Loucy (cell line): Measurements from ENCODE around the gene CYGB.

Source experiments
- EZH2phosphoT487 ChIP-seq: fragments of 200-600 bp; IDR thresholded peaks from 2 replicates; pipeline ENCODE4 v1.6.1; 2018; ENCODE audit warnings: antibody characterized with exemption, mild to moderate bottlenecking, moderate library complexity, borderline replicate concordance
- TF ChIP-seq, protein P1 (sequence below): fragments of 200-600 bp; sonication (generic); conservative IDR thresholded peaks from 2 replicates; pipeline ENCODE4 v1.5.1; 2014; ENCODE audit warnings: mild to moderate bottlenecking, antibody characterized with exemption, low read length

DNA sequence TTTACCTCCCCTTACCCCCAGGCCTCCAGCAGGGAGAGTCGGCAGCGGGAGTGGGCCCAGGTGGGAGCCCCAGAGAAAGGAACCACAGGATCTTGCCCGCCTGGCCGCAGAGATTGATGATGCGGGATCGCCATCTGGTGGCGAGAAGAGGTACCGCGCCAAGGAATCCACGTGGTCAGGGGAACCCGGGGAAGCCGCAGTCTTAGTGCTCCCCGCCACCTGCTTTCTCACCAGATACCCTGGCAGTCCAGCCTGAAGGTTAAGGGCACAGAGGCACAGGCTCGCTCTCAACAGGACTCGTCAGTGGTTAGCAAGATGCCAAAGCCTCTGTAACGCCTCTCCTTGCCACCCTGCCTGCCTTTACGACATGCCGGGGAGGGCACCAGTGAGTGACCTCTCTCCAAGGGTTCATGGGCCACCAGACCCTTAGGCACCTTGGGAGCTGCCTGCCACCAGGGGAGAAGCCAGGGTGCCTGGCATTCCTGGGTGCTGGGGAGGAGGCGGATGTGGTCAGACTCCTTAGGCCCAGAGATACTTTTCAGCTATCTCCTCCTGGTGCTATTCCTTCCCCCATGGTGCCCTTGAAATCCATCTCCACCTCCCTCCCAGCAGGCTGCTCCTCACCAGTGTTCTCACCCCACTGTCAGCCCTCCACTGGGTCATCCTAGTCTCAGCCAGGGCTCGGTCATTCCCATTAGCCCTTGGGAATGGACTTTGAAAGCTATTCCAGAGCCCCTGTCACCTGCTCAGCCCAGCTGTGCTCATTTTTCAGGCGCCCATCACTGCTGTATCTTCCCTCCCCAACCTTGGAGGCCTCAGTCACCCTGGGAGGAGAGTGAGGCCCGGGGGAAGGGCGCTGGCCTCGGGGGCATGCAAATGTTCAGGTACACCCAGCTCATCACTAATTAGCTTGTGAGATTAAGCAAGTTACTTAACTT, 30.8 kb downstream of the CYGB start:
- TF ChIP-seq, protein P1, sequence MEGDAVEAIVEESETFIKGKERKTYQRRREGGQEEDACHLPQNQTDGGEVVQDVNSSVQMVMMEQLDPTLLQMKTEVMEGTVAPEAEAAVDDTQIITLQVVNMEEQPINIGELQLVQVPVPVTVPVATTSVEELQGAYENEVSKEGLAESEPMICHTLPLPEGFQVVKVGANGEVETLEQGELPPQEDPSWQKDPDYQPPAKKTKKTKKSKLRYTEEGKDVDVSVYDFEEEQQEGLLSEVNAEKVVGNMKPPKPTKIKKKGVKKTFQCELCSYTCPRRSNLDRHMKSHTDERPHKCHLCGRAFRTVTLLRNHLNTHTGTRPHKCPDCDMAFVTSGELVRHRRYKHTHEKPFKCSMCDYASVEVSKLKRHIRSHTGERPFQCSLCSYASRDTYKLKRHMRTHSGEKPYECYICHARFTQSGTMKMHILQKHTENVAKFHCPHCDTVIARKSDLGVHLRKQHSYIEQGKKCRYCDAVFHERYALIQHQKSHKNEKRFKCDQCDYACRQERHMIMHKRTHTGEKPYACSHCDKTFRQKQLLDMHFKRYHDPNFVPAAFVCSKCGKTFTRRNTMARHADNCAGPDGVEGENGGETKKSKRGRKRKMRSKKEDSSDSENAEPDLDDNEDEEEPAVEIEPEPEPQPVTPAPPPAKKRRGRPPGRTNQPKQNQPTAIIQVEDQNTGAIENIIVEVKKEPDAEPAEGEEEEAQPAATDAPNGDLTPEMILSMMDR, result peak; percentile 87
- TF ChIP-seq EZH2phosphoT487, result no peak
